CD4-positive, alpha-beta T cell (primary cell): ENCODE data around the gene ACACB. TPM values are rescaled to one million over a fixed set of nuclear protein-coding genes. Genes with fewer than 3 reads are reported as not detected.

ENCODE experiments used
- ATAC-seq: fragments of 200-7000 bp; cut with Tn5 transposase; one replicate; pipeline ENCODE4 v1.10.0; 2022; ENCODE audit warnings: mild to moderate bottlenecking; ENCODE audit not compliant: poor library complexity
- CTCF ChIA-PET: fragments of 350-600 bp; sonication (Branson Sonifier 250); formaldehyde crosslinking; loops from one replicate; lab custom pipeline; 2021; ENCODE audit warnings: antibody characterized with exemption, inconsistent platforms; lab: Charles Lee
- POLR2A ChIA-PET: fragments of 350-600 bp; sonication (Branson Sonifier 250); formaldehyde crosslinking; loops from one replicate; lab custom pipeline; 2021; ENCODE audit warnings: antibody characterized with exemption, inconsistent platforms; lab: Charles Lee
- DNase-seq, 14 experiments: peaks; one replicate each; pipeline ENCODE4 v3.0.0-alpha.2; 2013 to 2020; ENCODE audit warnings: mixed read lengths in 2 of 14
- H3K27ac ChIP-seq, 2 donors: one replicate each; pipeline versions ENCODE4 v1.5.1 to v1.7.0; 2013; ENCODE audit warnings: low read length in 2 of 2, low read depth in 1 of 2, mild to moderate bottlenecking in 1 of 2
- H3K27me3 ChIP-seq, 2 experiments: 1 replicate in 1 of 2; 2 replicates in 1 of 2; pipeline versions ENCODE4 v1.6.1 to v1.7.0; 2013; ENCODE audit warnings: low read length in 2 of 2, control low read depth in 1 of 2, mild to moderate bottlenecking in 1 of 2, moderate library complexity in 1 of 2; ENCODE audit not compliant: insufficient read depth in 2 of 2, control insufficient read depth in 1 of 2
- H3K36me3 ChIP-seq: one replicate; pipeline ENCODE4 v1.6.1; 2013; ENCODE audit warnings: low read length, control low read depth; ENCODE audit not compliant: insufficient read depth
- H3K4me1 ChIP-seq: one replicate; pipeline ENCODE4 v1.6.1; 2013; ENCODE audit warnings: low read length, control low read depth; ENCODE audit not compliant: insufficient read depth
- H3K4me3 ChIP-seq: one replicate; pipeline ENCODE4 v1.5.1; 2013; ENCODE audit warnings: mild to moderate bottlenecking, low read length, moderate library complexity
- H3K9me3 ChIP-seq, 2 experiments: 1 replicate in 1 of 2; 2 replicates in 1 of 2; pipeline versions ENCODE4 v1.6.1 to v1.7.0; 2013; ENCODE audit warnings: low read length in 2 of 2, mild to moderate bottlenecking in 2 of 2, control low read depth in 1 of 2, moderate library complexity in 1 of 2; ENCODE audit not compliant: control insufficient read depth in 1 of 2, insufficient read depth in 1 of 2
- H3K27ac Mint-ChIP-seq: one replicate; pipeline ENCODE4 v1.8.0; 2020; ENCODE audit warnings: mixed read lengths
- H3K27me3 Mint-ChIP-seq: one replicate; pipeline ENCODE4 v1.8.0; 2021; ENCODE audit warnings: mixed read lengths
- H3K36me3 Mint-ChIP-seq: one replicate; pipeline ENCODE4 v1.8.0; 2021; ENCODE audit warnings: low read depth, mixed read lengths
- H3K4me1 Mint-ChIP-seq: one replicate; pipeline ENCODE4 v1.8.0; 2021; ENCODE audit warnings: low read depth, mixed read lengths
- H3K4me3 Mint-ChIP-seq: one replicate; pipeline ENCODE4 v1.8.0; 2020; ENCODE audit warnings: mild to moderate bottlenecking, mixed read lengths
- H3K9me3 Mint-ChIP-seq: one replicate; pipeline ENCODE4 v1.8.0; 2020; ENCODE audit warnings: mixed read lengths
- intact Hi-C, 2 experiments: fragments of 100-400 bp; cut with DNase I in 1 of 2; cut with micrococcal nuclease in 1 of 2; formaldehyde crosslinking; loops; one replicate each; pipeline versions ENCODE4 v1.15.1 to v1.9.0; 2023 to 2025; cut with DNase I, micrococcal nuclease
- total RNA-seq, 174 experiments: library from RNA in 2 of 174; stranded (reverse) in 2 of 174; gene quantifications; one replicate each; pipeline ENCODE4 v1.2.3 and lab custom pipeline; 2021 to 2026
- TF ChIP-seq, protein P1 (sequence below): fragments of 200-600 bp; IDR thresholded peaks from one replicate; pipeline ENCODE4 v1.8.0; 2022; ENCODE audit warnings: antibody characterized with exemption, mild to moderate bottlenecking

ACACB gene
- total RNA-seq, 2 experiments from 2014 or later = 30.3 to 32.2 TPM

DNA sequence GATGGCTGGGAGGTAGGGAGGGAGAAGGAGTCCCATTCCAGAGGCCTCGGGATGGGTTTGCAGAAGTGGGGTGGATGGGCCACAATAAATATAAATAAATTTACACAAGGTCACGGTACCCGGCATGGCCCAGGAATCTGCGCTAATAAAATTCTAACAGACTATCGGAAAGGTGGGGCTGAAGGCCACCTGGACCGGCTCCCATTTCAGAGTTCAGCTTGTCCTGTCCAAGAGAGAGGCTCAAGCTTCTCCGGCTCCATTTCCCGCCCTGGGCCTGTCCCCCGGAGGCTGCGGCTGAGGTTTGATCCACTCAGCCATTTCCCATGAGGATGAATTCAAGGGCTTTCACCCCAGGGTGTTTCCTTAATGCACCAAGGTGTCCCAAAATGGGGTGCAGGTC, 162.5 kb downstream of the ACACB start:
- H3K36me3 Mint-ChIP-seq = no peaks in the 10 kb centered on the region
- ATAC-seq (no peak), DNase-seq (no peak)
- H3K27ac ChIP-seq = no peak overlapping the region
- POLR2A ChIA-PET = no interaction called here
- no peaks in the 10 kb centered on the region for H3K27me3 ChIP-seq
- no peaks in the 10 kb centered on the region for H3K9me3 ChIP-seq
- H3K4me3 ChIP-seq = no peak overlapping the region
- H3K27me3 Mint-ChIP-seq = peaks cover 9% of the 10 kb centered on the region
- no peaks in the 10 kb centered on the region for H3K4me1 Mint-ChIP-seq
- no peaks in the 10 kb centered on the region for H3K9me3 Mint-ChIP-seq
- TF ChIP-seq, protein P1, sequence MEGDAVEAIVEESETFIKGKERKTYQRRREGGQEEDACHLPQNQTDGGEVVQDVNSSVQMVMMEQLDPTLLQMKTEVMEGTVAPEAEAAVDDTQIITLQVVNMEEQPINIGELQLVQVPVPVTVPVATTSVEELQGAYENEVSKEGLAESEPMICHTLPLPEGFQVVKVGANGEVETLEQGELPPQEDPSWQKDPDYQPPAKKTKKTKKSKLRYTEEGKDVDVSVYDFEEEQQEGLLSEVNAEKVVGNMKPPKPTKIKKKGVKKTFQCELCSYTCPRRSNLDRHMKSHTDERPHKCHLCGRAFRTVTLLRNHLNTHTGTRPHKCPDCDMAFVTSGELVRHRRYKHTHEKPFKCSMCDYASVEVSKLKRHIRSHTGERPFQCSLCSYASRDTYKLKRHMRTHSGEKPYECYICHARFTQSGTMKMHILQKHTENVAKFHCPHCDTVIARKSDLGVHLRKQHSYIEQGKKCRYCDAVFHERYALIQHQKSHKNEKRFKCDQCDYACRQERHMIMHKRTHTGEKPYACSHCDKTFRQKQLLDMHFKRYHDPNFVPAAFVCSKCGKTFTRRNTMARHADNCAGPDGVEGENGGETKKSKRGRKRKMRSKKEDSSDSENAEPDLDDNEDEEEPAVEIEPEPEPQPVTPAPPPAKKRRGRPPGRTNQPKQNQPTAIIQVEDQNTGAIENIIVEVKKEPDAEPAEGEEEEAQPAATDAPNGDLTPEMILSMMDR = no peak
- H3K4me1 ChIP-seq = no peaks in the 10 kb centered on the region
- intact Hi-C loops = no loop called here
- no peak overlapping the region for H3K4me3 Mint-ChIP-seq
- H3K36me3 ChIP-seq = no peaks in the 10 kb centered on the region
- H3K27ac Mint-ChIP-seq = no peak overlapping the region
- CTCF ChIA-PET = no interaction called here

GRCh38 chr12:109279525-109279924, 163.1 kb downstream of the ACACB start:
- Histone ChIP-seq H3K36me3 (no peaks in the 10 kb centered on the region), H3K4me3 (no peak overlapping the region), H3K9me3 (no peaks in the 10 kb centered on the region), H3K4me1 (no peaks in the 10 kb centered on the region), H3K27ac (no peak overlapping the region), H3K27me3 (no peaks in the 10 kb centered on the region)
- Mint-ChIP-seq H3K36me3 (no peaks in the 10 kb centered on the region), H3K27me3 (peaks cover 9% of the 10 kb centered on the region), H3K27ac (no peak overlapping the region), H3K4me3 (no peak overlapping the region), H3K4me1 (no peaks in the 10 kb centered on the region), H3K9me3 (no peaks in the 10 kb centered on the region)
- TF ChIP-seq, protein P1 = no peak
- no peak for ATAC-seq
- intact Hi-C loops = no loop called here
- DNase-seq = no peak
- ChIA-PET CTCF (no interaction called here), POLR2A (no interaction called here)

GRCh38 chr12:109281452-109281851, 165.1 kb downstream of the ACACB start:
- H3K4me3 Mint-ChIP-seq = no peak overlapping the region
- no peak overlapping the region for H3K27ac Mint-ChIP-seq
- TF ChIP-seq, protein P1 = no peak
- H3K9me3 Mint-ChIP-seq = no peaks in the 10 kb centered on the region
- Histone ChIP-seq H3K4me3 (no peak overlapping the region), H3K27me3 (no peaks in the 10 kb centered on the region), H3K9me3 (no peaks in the 10 kb centered on the region), H3K27ac (no peak overlapping the region), H3K4me1 (no peaks in the 10 kb centered on the region), H3K36me3 (no peaks in the 10 kb centered on the region)
- no peaks in the 10 kb centered on the region for H3K27me3 Mint-ChIP-seq
- DNase-seq (no peak), ATAC-seq (no peak)
- no peaks in the 10 kb centered on the region for H3K4me1 Mint-ChIP-seq
- intact Hi-C loops = no loop called here
- ChIA-PET CTCF (no interaction called here), POLR2A (no interaction called here)
- H3K36me3 Mint-ChIP-seq = no peaks in the 10 kb centered on the region
